Panc1 (cell line): Measurements from ENCODE around the gene EFNA5.

Experiments used
- POLR2AphosphoS5 ChIP-seq: IDR thresholded peaks from 2 replicates; pipeline ENCODE4 v1.6.1; 2012; ENCODE audit warnings: mild to moderate bottlenecking, low read depth, low read length, moderate library complexity
- REST ChIP-seq, 2 experiments: IDR thresholded peaks; 2 replicates each; pipeline ENCODE4 v1.6.1; 2011 to 2012; ENCODE audit warnings: low read depth in 2 of 2, control low read depth in 1 of 2, low read length in 1 of 2, mild to moderate bottlenecking in 1 of 2, moderate library complexity in 1 of 2; ENCODE audit not compliant: insufficient read depth in 1 of 2
- TCF7L2 ChIP-seq: IDR thresholded peaks from 2 replicates; pipeline ENCODE4 v1.6.1; 2011; ENCODE audit warnings: mild to moderate bottlenecking, low read depth, low read length, inconsistent platforms
- TF ChIP-seq, protein P1 (sequence below): fragments of 450-650 bp; IDR thresholded peaks from 2 replicates; pipeline ENCODE4 v1.5.1; 2017; ENCODE audit warnings: mild to moderate bottlenecking

DNA sequence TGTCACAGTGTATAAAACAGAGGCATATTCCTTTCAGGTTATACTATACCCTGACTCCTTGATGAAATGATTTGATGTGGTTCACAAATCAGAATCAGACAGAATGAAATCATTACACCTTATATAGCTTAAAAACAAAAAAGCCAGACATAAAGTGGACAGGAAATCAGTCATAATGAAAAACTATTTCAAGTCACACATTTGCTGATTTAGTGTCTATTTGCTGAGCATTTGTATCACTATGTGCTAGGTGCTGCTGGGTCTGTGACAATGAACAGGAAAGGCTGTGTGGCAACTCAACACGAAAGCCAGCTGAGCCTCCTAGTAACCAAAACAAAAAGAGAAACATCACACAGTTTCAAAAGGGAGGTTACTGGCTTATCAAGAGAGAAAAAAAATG is 194.0 kb downstream of the EFNA5 start:
- TF ChIP-seq, protein P1, sequence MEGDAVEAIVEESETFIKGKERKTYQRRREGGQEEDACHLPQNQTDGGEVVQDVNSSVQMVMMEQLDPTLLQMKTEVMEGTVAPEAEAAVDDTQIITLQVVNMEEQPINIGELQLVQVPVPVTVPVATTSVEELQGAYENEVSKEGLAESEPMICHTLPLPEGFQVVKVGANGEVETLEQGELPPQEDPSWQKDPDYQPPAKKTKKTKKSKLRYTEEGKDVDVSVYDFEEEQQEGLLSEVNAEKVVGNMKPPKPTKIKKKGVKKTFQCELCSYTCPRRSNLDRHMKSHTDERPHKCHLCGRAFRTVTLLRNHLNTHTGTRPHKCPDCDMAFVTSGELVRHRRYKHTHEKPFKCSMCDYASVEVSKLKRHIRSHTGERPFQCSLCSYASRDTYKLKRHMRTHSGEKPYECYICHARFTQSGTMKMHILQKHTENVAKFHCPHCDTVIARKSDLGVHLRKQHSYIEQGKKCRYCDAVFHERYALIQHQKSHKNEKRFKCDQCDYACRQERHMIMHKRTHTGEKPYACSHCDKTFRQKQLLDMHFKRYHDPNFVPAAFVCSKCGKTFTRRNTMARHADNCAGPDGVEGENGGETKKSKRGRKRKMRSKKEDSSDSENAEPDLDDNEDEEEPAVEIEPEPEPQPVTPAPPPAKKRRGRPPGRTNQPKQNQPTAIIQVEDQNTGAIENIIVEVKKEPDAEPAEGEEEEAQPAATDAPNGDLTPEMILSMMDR = no peak
- TF ChIP-seq POLR2AphosphoS5 (no peak), REST (IDR thresholded peaks at IDR 0.05; ENCODE audit: insufficient read depth in 1 of 2, low read depth in 2 of 2, low read length in 1 of 2) (no peak), TCF7L2 (no peak)
